Skeletal muscle tissue (tissue), 4 donors: ENCODE results near the gene RBBP4. TPM values are rescaled to one million over a fixed set of nuclear protein-coding genes. Genes with fewer than 3 reads are reported as not detected.
A peak's percentile ranks its signal among the peaks of the same experiment; 100 is the strongest.

Experiments
- H3K27ac ChIP-seq: one replicate; pipeline ENCODE4 v1.7.0; 2013; ENCODE audit warnings: mild to moderate bottlenecking, low read depth, low read length, inconsistent platforms
- H3K27me3 ChIP-seq, 3 donors: one replicate each; pipeline ENCODE4 v1.7.0; 2013; ENCODE audit warnings: low read length in 3 of 3; ENCODE audit not compliant: control insufficient read depth in 3 of 3, insufficient read depth in 3 of 3
- H3K36me3 ChIP-seq, 3 donors: one replicate each; pipeline ENCODE4 v1.7.0; 2013; ENCODE audit warnings: low read length in 3 of 3; ENCODE audit not compliant: control insufficient read depth in 3 of 3, insufficient read depth in 3 of 3
- H3K4me1 ChIP-seq, 3 donors: one replicate each; pipeline ENCODE4 v1.7.0; 2013; ENCODE audit warnings: low read length in 3 of 3, mild to moderate bottlenecking in 3 of 3; ENCODE audit not compliant: control insufficient read depth in 3 of 3, insufficient read depth in 3 of 3
- H3K4me3 ChIP-seq, 3 donors: one replicate each; pipeline ENCODE4 v1.7.0; 2013; ENCODE audit warnings: low read length in 3 of 3
- H3K9ac ChIP-seq, 3 donors: one replicate each; pipeline ENCODE4 v1.7.0; 2013; ENCODE audit warnings: low read length in 3 of 3, mild to moderate bottlenecking in 3 of 3, moderate library complexity in 2 of 3, low read depth in 1 of 3
- H3K9me3 ChIP-seq, 3 donors: one replicate each; pipeline ENCODE4 v1.7.0; 2013; ENCODE audit warnings: low read length in 3 of 3; ENCODE audit not compliant: control insufficient read depth in 3 of 3
- total RNA-seq: library from RNA; depleted of rRNA; stranded (reverse); fragments of >200 nt; gene quantifications from one replicate; pipeline ENCODE4 v1.2.3, GENCODE V29; 2014
- donor health status: Osteomylitis.

RBBP4 gene
- total RNA-seq, result 104 TPM

DNA sequence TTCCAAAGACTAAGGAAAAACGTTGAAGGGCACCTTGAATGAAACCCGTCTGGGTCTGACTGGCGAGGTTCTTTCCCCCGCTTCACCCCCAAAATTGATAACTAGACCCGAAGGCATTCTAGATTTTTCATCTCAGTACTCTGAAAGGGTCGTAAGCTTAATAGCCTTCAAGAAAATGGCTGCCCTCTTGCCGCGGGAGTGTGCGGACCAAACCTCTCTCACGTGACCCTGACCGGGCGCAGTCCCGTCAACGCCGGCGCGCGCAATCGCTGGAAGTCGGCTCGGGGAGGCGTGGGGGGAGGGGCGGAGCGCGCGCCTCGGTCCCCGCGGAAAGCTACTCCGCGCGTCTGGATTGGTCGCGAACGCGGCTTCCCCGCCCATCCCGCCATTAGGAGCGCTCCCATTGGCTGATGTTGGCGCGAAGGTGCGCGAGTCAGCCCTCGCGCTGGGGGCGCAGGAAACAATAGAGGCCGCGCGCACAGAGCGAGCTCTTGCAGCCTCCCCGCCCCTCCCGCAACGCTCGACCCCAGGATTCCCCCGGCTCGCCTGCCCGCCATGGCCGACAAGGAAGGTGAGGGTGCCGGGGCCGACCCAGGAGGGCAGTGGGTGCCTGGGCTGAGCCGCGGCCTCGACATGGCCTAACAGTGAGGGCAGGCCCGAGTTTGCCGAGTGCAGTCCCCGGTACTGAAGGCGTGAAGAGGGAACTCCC lies at the start of gene RBBP4:
Gene RBBP4, plus strand, starts transcription at position 457 of the 709 bp plus-strand sequence. Its CDS starts 99 bp downstream, at position 556.
- Histone ChIP-seq H3K9me3 (no peaks in the 10 kb centered on the region), H3K27me3 (no peaks in the 10 kb centered on the region), H3K4me3 (peak within 1 kb of the TSS; percentile 92 to 100 (median 92)), H3K27ac (peak within 1 kb of the TSS; percentile 100), H3K4me1 (peaks cover 19 to 29% (median 24%) of the 10 kb centered on the region in 3 donors), H3K9ac (peak within 1 kb of the TSS; percentile 94 to 98 (median 97)), H3K36me3 (peaks cover 11 to 26% (median 21%) of the 10 kb centered on the region in 3 donors)

DNA sequence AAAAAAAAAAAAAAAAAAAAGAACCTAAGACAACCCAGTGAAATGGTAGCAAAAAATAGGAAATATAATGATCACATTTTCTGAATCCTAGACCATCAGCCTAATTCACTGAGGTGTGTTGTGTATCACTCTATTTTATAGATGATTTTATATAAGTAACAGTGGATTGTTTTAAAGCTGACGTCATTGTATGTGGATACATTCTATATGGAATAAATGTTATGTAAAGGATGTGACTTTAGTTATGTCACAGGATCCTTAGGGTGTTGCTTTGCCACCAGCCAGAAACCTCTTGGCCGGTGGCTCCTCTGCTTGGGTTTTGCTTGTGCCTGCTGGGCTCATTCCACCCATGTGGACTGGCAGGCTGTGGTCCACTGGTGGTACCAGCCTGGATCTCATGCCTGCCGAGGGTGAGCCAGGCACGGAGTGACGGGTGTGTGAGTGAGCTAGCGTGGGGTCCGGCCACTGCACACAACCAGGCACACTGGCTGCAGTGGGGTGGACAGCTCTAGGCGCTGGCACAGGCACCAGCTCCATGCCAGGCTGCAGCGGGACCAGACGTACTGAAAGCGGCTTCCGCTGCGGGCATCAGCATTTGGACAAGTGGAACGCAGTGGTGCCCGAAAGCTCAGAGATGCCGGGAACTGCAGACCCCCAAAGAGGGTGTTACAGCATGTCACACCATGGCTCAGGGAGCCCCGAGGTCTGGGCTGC lies 45.1 kb upstream of the RBBP4 start:
- no peak overlapping the region for H3K9ac ChIP-seq
- no peaks in the 10 kb centered on the region for H3K4me1 ChIP-seq
- H3K4me3 ChIP-seq, result no peak overlapping the region
- H3K27ac ChIP-seq, result no peak overlapping the region
- H3K36me3 ChIP-seq, result peaks cover 4 to 7% (median 6%) of the 10 kb centered on the region in 3 donors
- H3K9me3 ChIP-seq, result no peaks in the 10 kb centered on the region
- no peaks in the 10 kb centered on the region for H3K27me3 ChIP-seq

DNA sequence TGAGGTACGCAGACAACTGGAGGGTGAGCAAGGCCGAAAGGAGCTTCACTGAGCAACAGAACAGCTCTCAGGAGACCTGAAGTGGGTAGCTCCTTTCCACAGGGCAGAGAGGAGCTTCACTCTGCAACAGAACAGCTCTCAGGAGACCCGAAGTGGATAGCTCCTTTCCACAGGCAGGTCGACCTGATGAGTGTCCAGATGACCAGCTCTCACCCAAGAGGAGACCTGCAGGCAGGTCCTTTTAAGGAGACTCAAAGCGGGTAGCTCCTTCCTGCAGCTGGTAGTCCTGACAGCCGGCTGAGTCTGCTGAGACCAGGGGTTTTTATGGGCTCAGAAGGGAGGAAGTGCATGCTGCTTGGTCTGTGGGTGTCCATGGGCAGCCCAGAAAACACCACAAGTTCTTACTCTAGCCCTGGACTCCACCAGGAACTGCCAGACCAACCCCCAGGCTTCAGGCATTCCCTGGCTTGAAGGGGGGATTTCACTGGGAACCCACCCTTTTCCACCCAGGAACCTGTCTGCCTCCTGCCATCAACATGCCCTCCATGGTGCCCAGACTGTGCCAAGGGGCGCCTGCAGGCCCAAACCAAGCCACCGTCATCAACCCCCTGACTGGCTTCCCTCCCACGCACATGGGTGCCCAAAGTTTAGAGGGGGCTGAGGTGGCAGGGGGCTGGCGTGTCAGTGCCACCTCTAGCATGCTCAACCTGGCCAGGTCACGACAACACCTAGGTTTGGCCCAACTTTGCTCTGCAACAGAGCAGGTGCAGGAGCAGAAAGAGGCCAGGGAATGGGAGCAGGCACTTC lies 44.2 kb upstream of the RBBP4 start:
- H3K27ac ChIP-seq, result no peak overlapping the region
- no peaks in the 10 kb centered on the region for H3K27me3 ChIP-seq
- peaks cover 4 to 6% (median 4%) of the 10 kb centered on the region in 3 donors for H3K36me3 ChIP-seq
- H3K4me1 ChIP-seq, result no peaks in the 10 kb centered on the region
- H3K9me3 ChIP-seq, result no peaks in the 10 kb centered on the region
- no peak overlapping the region for H3K9ac ChIP-seq
- no peak overlapping the region for H3K4me3 ChIP-seq

DNA sequence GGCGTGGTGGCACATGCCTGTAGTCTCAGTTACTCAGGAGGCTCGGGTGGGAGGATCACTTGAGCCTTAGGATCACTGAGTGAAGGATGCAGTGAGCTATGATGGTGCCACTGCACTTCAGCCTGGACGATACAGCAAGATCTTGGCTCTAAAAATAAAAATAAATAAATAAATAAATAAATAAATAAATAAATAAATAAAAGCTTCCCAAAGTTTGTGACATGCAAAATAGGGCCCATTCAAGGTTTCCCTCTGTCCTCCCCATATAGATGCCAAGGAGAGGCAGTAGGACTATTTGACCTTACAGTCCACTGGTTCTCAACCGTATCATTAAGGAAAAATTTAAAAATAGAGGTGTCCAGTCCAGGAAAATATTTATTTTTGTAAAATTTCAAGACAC lies 41.8 kb upstream of the RBBP4 start:
- Histone ChIP-seq H3K4me3 (no peak overlapping the region), H3K27ac (no peak overlapping the region), H3K9ac (no peak overlapping the region), H3K9me3 (no peaks in the 10 kb centered on the region), H3K4me1 (peaks cover 0 to 4% (median 2%) of the 10 kb centered on the region in 3 donors), H3K27me3 (no peaks in the 10 kb centered on the region), H3K36me3 (peaks cover 4 to 6% (median 4%) of the 10 kb centered on the region in 3 donors)

DNA sequence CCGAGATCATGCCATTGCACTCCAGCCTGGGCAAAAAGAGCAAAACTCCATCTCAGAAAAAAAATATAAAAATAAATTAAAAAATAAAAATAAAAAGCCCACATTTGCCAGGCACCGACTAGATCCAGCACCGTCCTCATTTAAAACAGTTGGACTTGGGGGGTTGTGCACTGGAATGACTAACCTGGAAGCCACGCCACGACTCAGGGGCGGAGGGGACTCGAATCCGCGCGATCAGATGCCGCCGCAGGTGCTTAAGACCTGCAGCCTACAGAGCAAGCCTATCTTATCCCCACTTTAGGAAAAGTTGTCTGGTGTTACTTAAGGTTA lies 39.2 kb upstream of the RBBP4 start:
- Histone ChIP-seq H3K27ac (peak overlapping the region; percentile 63), H3K9ac (peak overlapping the region; percentile 69 to 89 (median 80)), H3K36me3 (peaks cover 0 to 2% (median 0%) of the 10 kb centered on the region in 3 donors), H3K4me1 (peaks cover 0 to 4% (median 2%) of the 10 kb centered on the region in 3 donors), H3K9me3 (no peaks in the 10 kb centered on the region), H3K27me3 (no peaks in the 10 kb centered on the region), H3K4me3 (peak overlapping the region; percentile 78 to 91 (median 82))

DNA sequence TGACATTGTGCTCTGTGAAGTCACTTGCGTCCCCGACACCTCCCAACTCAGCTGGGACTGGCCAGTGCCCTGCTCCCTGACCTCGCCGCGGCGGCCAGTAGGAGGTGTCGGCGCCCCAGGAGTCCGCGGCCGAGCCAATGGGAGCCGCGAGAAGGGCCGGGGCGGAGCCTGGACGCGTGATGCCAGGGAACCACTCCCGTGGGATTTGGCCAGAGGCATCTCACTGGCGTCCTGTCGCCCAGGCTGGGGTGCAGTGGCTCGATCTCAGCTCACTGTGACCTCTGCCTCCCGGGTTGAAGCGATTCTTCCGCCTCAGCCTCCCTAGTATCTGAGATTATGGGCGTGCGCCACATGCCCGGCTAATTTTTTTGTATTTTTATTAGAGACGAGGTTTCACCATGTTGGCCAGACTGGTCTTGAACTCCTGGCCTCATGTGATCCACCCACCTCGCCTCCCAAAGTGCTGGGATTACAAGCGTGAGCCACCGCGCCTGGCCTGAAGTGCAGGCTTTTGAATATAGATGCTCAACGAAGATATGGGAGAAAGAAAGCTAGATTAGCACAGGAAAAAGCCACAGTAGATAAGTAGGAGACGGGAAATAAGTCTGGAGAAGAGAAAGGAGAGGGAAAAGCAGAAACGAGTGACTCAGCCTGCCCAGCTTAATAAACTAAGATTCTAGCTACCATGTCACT lies 38.7 kb upstream of the RBBP4 start:
- H3K4me3 ChIP-seq, result peak overlapping the region; percentile 78 to 91 (median 82)
- peak overlapping the region; percentile 69 to 89 (median 80) for H3K9ac ChIP-seq
- no peaks in the 10 kb centered on the region for H3K9me3 ChIP-seq
- H3K27ac ChIP-seq, result peak overlapping the region; percentile 63
- H3K36me3 ChIP-seq, result peaks cover 0 to under 1% (median 0%) of the 10 kb centered on the region in 3 donors
- H3K4me1 ChIP-seq, result peaks cover 0 to 4% (median 2%) of the 10 kb centered on the region in 3 donors
- H3K27me3 ChIP-seq, result no peaks in the 10 kb centered on the region

DNA sequence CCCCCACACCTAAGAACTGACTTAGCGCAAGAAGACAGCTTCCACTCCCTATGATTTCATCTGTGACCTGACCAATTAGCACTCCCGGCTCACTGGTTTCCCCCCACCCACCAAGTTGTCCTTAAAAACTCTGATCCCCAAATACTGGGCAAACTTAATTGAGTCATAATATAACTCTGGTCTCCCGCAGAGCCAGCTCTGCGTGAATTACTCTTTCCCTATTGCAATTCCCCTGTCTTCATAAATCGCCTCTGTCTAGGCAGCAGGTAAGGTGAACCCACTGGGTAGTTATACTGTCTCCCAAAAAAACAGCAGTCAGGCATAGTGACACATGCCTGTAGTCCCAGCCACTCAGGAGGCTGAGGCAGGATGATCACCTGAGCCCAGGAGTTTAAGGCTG lies 37.5 kb upstream of the RBBP4 start:
- Histone ChIP-seq H3K27me3 (no peaks in the 10 kb centered on the region), H3K9me3 (no peaks in the 10 kb centered on the region), H3K4me1 (peaks cover 0 to 4% (median 2%) of the 10 kb centered on the region in 3 donors), H3K4me3 (no peak overlapping the region), H3K27ac (no peak overlapping the region), H3K36me3 (no peaks in the 10 kb centered on the region), H3K9ac (no peak overlapping the region)

DNA sequence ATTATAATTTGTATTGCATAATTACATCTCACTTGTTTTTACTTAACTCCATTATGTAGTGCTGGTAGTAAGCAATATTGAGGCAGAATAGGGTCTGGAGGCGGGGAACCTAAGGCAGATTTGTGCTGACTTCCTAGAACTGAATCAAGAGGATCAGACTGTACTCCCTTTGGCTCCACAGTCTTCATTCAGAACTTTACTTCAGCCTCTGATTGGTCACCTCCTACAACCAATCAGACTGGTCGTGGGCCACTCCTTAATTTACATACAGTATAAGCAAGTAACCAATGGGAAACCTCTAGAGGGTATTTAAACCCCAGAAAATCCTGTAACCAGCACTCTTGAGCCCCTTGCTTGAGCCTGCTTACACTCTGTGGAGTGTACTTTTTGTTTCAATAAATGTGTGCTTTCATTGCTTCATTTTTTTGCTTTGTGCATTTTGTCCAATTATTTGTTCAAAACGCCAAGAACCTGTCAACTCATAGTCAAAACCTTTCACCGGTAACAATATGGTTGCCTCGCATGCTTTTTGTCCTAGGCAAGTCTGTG lies 32.3 kb upstream of the RBBP4 start:
- Histone ChIP-seq H3K27ac (no peak overlapping the region), H3K36me3 (no peaks in the 10 kb centered on the region), H3K4me1 (no peaks in the 10 kb centered on the region), H3K27me3 (no peaks in the 10 kb centered on the region), H3K4me3 (no peak overlapping the region), H3K9ac (no peak overlapping the region), H3K9me3 (no peaks in the 10 kb centered on the region)

DNA sequence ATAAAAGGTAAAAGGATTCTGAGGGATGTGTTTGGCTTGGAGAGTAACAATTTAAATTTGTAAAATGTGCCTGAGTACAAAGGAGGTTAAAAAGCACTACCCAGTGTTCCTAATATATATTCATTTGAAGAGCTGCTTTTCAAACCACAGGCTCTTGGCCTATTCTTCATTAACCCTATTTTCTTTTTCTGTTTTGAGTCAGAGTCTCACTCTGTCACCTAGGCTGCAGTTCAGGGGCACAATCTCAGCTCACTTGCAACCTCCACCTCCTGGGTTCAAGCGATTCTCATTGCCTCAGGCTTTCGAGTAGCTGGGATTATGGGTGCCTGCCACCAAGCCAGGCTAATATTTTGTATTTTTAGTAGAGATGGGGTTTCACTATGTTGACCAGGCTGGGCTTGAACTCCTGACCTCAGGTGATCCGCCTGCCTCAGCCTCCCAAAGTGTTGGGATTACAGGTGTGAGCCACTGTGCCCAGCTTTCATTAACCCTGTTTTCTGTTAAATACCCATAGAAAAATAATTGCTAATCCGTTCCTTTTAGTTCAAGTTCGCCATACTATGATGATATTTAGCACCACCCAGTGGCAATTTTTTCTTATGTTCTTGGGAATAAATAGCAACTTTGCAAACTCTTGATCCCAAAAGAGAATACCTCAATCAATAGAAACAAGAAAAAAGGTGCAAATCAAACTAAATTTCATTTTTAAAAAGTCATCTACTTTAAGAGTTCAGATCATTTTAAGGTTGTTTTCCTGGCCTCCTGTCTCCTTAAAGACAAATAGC lies 31.1 kb upstream of the RBBP4 start:
- H3K36me3 ChIP-seq, result no peaks in the 10 kb centered on the region
- no peak overlapping the region for H3K27ac ChIP-seq
- no peak overlapping the region for H3K4me3 ChIP-seq
- no peaks in the 10 kb centered on the region for H3K27me3 ChIP-seq
- H3K9ac ChIP-seq, result no peak overlapping the region
- no peaks in the 10 kb centered on the region for H3K9me3 ChIP-seq
- H3K4me1 ChIP-seq, result no peaks in the 10 kb centered on the region
